ENCODE results near the gene APOE. TPM values are rescaled to one million over a fixed set of nuclear protein-coding genes. Genes with fewer than 3 reads are reported as not detected.
"Not testable (repeated sequence)": the region's sequence is repeated elsewhere in the genome, so short reads cannot be mapped to it uniquely, and the experiment has no call there.

The APOE gene
- 1 to 10 TPM; 2.9 to 3.6 TPM for total RNA-seq
- not detected for polyA plus RNA-seq
- total RNA-seq, result 0 to 1.3 (median 0.91) reads per million in 6 experiments

- H3K4me1 Mint-ChIP-seq, result peaks cover 5 to 19% (median 14%) of the 10 kb centered on the region in 4 donors
- H3K27ac Mint-ChIP-seq, result peak within 1 kb of the TSS in 1 of 10 donors; percentile 14
- H3K4me3 Mint-ChIP-seq, result peak within 1 kb of the TSS in 4 of 10 donors; percentile 15 to 74 (median 24)
- POLR2A ChIA-PET, result interaction anchor here (0.5 to 1.2 kb wide), 3 partner anchors 12 to 467 kb away, joined by 3 to 7 read pairs (median 5); partner anchors contain the start of gene TOMM40
- DNase-seq, result no peak
- peaks cover 0 to 29% (median 0%) of the 10 kb centered on the region in 3 donors for H3K36me3 Mint-ChIP-seq
- ATAC-seq, result peak; percentile 12 to 21
- H3K9me3 Mint-ChIP-seq, result no peaks in the 10 kb centered on the region
- peaks cover 7 to 32% (median 15%) of the 10 kb centered on the region in 5 donors for H3K27me3 Mint-ChIP-seq
These were observed at the start of gene APOE for GRCh38 chr19:44905437-44906160. TSS of gene APOE (plus strand) at chr19:44905796. CDS start at chr19:44906625, 829 bp downstream.

- ATAC-seq (no peak), DNase-seq (no peak)
- Mint-ChIP-seq H3K36me3 (no peaks in the 10 kb centered on the region), H3K4me3 (no peak overlapping the region), H3K27ac (peak overlapping the region in 1 of 10 donors; percentile 81), H3K27me3 (peaks cover 0 to 8% (median 0%) of the 10 kb centered on the region in 5 donors), H3K9me3 (no peaks in the 10 kb centered on the region), H3K4me1 (peaks cover 0 to 2% (median under 1%) of the 10 kb centered on the region in 4 donors)
- POLR2A ChIA-PET, result no interaction called here
These were observed 49.0 kb upstream of the APOE start for GRCh38 chr19:44856421-44857083.

GRCh38 chr19:44857837-44858236, 47.8 kb upstream of the APOE start:
- peaks cover 0 to 2% (median 0%) of the 10 kb centered on the region in 4 donors for H3K4me1 Mint-ChIP-seq
- DNase-seq (no peak), ATAC-seq (no peak)
- H3K4me3 Mint-ChIP-seq, result no peak overlapping the region
- H3K9me3 Mint-ChIP-seq, result no peaks in the 10 kb centered on the region
- POLR2A ChIA-PET, result interaction anchor here (0.6 kb wide), 1 partner anchor 16 kb away, joined by 3 read pairs; no protein-coding TSS in a partner anchor
- H3K27ac Mint-ChIP-seq, result no peak overlapping the region
- H3K36me3 Mint-ChIP-seq, result no peaks in the 10 kb centered on the region
- peaks cover 0 to 8% (median 0%) of the 10 kb centered on the region in 5 donors for H3K27me3 Mint-ChIP-seq

DNA sequence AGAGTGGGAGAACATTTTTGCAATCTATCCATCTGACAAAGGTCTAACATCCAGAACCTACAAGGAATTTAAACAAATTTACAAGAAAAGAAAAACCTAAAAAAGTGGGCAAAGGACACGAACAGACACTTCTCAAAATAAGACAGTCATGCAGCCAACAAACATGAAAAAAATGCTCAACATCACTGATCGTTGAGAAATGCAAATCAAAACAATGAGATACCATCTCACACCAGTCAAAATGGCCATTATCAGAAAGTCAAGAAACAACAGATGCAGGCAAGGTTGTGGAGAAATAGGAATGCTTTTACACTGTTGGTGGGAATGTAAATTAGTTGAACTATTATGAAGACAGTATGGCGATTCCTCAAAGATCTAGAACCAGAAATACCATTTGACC, 44.0 kb upstream of the APOE start:
- DNase-seq, H3K27ac Mint-ChIP-seq, H3K9me3 Mint-ChIP-seq, ATAC-seq, H3K27me3 Mint-ChIP-seq, H3K36me3 Mint-ChIP-seq, H3K4me3 Mint-ChIP-seq, H3K4me1 Mint-ChIP-seq, POLR2A ChIA-PET: not testable (repeated sequence)

DNA sequence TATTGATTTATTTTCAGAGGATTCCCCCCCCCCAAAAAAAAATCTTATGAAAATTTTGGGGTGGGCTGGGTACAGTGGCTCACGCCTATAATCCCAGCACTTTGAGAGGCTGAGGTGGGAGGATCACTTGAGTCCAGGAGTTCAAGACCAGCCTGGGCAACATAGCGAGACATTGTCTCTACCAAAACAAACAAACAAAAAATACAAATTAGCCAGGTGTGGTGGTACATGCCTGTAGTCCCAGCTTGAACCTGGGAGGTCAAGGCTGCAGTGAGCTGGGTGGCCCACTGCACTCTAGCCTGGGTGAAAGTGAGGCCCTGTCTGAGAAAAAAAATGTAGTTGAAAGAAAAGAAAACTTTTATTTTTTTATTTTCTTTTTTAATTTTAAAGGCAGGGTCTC, 41.6 kb upstream of the APOE start:
- no peaks in the 10 kb centered on the region for H3K4me1 Mint-ChIP-seq
- DNase-seq (no peak), ATAC-seq (no peak)
- H3K4me3 Mint-ChIP-seq, result no peak overlapping the region
- peaks cover 0 to 6% (median 1%) of the 10 kb centered on the region in 5 donors for H3K27me3 Mint-ChIP-seq
- no peaks in the 10 kb centered on the region for H3K9me3 Mint-ChIP-seq
- POLR2A ChIA-PET, result interaction anchor here (0.7 kb wide), 1 partner anchor 330 kb away, joined by 3 read pairs; no protein-coding TSS in a partner anchor
- H3K36me3 Mint-ChIP-seq, result no peaks in the 10 kb centered on the region
- no peak overlapping the region for H3K27ac Mint-ChIP-seq

GRCh38 chr19:44865196-44865767, 40.3 kb upstream of the APOE start:
- Mint-ChIP-seq H3K9me3 (no peaks in the 10 kb centered on the region), H3K36me3 (no peaks in the 10 kb centered on the region), H3K27me3 (peaks cover 0 to 3% (median 0%) of the 10 kb centered on the region in 5 donors), H3K27ac (peak overlapping the region in 1 of 10 donors; percentile 41), H3K4me3 (no peak overlapping the region), H3K4me1 (peaks cover 0 to 5% (median 0%) of the 10 kb centered on the region in 4 donors)
- POLR2A ChIA-PET, result no interaction called here
- ATAC-seq (no peak), DNase-seq (no peak)

DNA sequence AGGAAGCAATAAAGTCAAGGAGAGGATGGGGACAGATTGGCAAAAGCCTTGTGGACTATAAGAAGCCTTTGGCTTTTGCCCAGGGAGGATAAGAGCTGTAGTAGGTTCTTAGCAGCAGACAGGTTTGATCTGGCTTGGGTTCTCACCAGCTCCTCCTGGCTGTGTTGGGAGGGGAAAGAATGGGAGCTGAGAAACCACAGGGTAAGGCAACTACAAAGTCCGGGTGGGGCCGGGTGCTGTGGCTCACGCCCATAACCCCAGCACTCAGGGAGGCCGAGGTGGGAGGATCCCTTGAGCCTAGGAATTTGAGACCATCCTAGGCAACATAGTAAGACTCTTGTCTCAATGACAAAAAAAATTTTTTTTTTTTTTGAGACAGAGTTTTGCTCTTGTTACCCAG, 38.9 kb upstream of the APOE start:
- H3K9me3 Mint-ChIP-seq, result no peaks in the 10 kb centered on the region
- ATAC-seq (no peak), DNase-seq (no peak)
- H3K27me3 Mint-ChIP-seq, result peaks cover 0 to 3% (median 0%) of the 10 kb centered on the region in 5 donors
- H3K4me1 Mint-ChIP-seq, result peaks cover 0 to 5% (median 0%) of the 10 kb centered on the region in 4 donors
- no peak overlapping the region for H3K27ac Mint-ChIP-seq
- H3K36me3 Mint-ChIP-seq, result no peaks in the 10 kb centered on the region
- H3K4me3 Mint-ChIP-seq, result no peak overlapping the region
- POLR2A ChIA-PET, result no interaction called here

- no peak for DNase-seq
- Mint-ChIP-seq H3K9me3 (no peaks in the 10 kb centered on the region), H3K27ac (no peak overlapping the region)
These were observed 38.0 kb upstream of the APOE start for GRCh38 chr19:44867578-44867977.

DNA sequence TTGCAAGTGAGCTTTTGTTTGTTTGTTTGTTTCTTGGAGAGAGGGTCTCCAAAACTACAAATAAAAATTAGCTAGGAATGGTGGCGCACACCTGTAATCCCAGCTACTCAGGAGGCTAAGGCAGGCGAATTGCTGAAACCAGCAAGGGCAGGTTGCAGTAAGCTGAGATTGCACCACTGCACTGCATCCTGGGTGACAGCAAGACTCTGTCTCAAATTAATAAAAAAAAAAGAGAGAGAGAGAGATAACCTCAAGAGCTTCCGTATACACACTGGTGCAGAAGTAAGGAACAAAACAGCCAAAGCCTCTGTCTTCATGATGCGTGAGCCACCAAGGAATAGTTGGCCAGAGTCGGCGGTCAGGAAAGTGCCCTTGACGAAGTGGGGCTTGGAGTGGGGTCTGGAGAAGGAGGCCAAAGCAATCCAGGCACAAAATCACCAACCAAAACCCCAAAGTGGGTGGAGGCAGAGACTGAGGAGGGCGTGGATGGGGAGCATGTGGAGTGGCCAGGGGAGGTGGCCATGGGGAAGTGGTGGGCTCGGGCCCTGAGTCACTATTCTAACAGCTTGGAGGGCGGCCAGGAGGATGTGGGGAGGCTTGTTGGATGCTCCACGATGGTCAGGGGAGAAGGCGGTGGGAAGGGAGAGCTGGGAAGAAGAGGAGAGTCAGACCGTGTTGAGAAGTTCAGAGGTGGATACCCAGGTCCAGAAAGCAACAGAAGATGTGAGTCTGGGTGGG, 35.7 kb upstream of the APOE start:
- ATAC-seq, result no peak

More at GRCh38 chr19:44867578-44867977, 38.0 kb upstream of the APOE start:
- Mint-ChIP-seq H3K27me3 (peaks cover 0 to 3% (median 0%) of the 10 kb centered on the region in 5 donors), H3K4me1 (peaks cover 0 to 5% (median 0%) of the 10 kb centered on the region in 4 donors), H3K36me3 (no peaks in the 10 kb centered on the region), H3K4me3 (no peak overlapping the region)
- ATAC-seq, result no peak
- POLR2A ChIA-PET, result no interaction called here

DNA sequence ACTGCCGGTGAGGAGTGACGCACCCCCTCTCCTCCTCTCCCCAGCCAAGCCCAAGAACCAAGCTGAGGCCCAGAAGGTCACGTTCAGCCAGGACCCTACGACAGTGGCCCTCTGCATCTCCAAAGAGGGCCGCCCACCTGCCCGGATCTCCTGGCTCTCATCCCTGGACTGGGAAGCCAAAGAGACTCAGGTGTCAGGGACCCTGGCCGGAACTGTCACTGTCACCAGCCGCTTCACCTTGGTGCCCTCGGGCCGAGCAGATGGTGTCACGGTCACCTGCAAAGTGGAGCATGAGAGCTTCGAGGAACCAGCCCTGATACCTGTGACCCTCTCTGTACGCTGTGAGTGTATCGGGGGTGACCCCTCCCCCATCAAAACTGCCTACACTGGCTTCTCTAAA, 33.8 kb upstream of the APOE start:
- Mint-ChIP-seq H3K27ac (no peak overlapping the region), H3K4me3 (no peak overlapping the region), H3K4me1 (peaks cover 6 to 9% (median 8%) of the 10 kb centered on the region in 4 donors), H3K27me3 (peaks cover 0 to 3% (median 0%) of the 10 kb centered on the region in 5 donors), H3K9me3 (no peaks in the 10 kb centered on the region), H3K36me3 (no peaks in the 10 kb centered on the region)
- DNase-seq (no peak), ATAC-seq (no peak)
- POLR2A ChIA-PET, result no interaction called here

More for the DNA sequence above, 35.7 kb upstream of the APOE start:
- H3K27ac Mint-ChIP-seq, result peak overlapping the region in 1 of 10 donors; percentile 78
- H3K36me3 Mint-ChIP-seq, result no peaks in the 10 kb centered on the region
- POLR2A ChIA-PET, result no interaction called here
- no peaks in the 10 kb centered on the region for H3K9me3 Mint-ChIP-seq
- H3K4me1 Mint-ChIP-seq, result peaks cover 0 to 5% (median 0%) of the 10 kb centered on the region in 4 donors
- H3K27me3 Mint-ChIP-seq, result peaks cover 0 to 3% (median 0%) of the 10 kb centered on the region in 5 donors
- no peak overlapping the region for H3K4me3 Mint-ChIP-seq
- DNase-seq, result no peak

DNA sequence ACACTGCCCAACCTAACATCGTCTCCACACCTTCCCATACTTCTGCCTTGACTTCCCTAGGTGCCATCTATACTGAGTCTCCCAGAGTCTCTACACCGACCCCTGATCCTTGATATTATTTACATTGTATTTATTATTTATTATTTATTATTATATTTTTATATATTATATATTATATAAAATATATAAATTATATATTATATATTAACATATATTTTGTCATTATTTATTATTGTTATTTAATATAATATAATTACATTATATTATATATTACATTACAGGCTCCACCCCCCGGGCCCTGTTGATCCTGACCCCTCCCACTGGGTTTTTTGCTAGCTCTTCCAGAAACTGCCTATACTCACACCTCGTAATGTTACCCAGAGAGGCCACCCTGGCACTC, 32.9 kb upstream of the APOE start:
- Mint-ChIP-seq H3K27ac (peak overlapping the region in 1 of 10 donors; percentile 15), H3K36me3 (no peaks in the 10 kb centered on the region), H3K4me3 (no peak overlapping the region), H3K4me1 (peaks cover 6 to 16% (median 15%) of the 10 kb centered on the region in 4 donors), H3K27me3 (no peaks in the 10 kb centered on the region), H3K9me3 (no peaks in the 10 kb centered on the region)
- no peak for DNase-seq
- POLR2A ChIA-PET, result no interaction called here
- no peak for ATAC-seq

- no peaks in the 10 kb centered on the region for H3K9me3 Mint-ChIP-seq
- H3K27ac Mint-ChIP-seq, result no peak overlapping the region
- POLR2A ChIA-PET, result interaction anchor here (0.6 kb wide), 1 partner anchor 90 kb away, joined by 3 read pairs; no protein-coding TSS in a partner anchor
These were observed 31.3 kb upstream of the APOE start for GRCh38 chr19:44874317-44874716.

More at GRCh38 chr19:44874317-44874716, 31.3 kb upstream of the APOE start:
- no peaks in the 10 kb centered on the region for H3K27me3 Mint-ChIP-seq
- ATAC-seq (no peak), DNase-seq (no peak)
- H3K36me3 Mint-ChIP-seq, result no peaks in the 10 kb centered on the region
- H3K4me3 Mint-ChIP-seq, result no peak overlapping the region
- peaks cover 6 to 16% (median 15%) of the 10 kb centered on the region in 4 donors for H3K4me1 Mint-ChIP-seq
